Stimulated activated CD8-positive, alpha-beta memory T cell treated with anti-CD3 and anti-CD28 coated beads, Interleukin-7, amount 100 ng/mL, for 48 hours (primary cell): Measurements from ENCODE around the gene ZNF280A.
"Not testable (repeated sequence)": the region's sequence is repeated elsewhere in the genome, so short reads cannot be mapped to it uniquely, and the experiment has no call there.

Experiments
- DNase-seq, 2 donors: peaks; one replicate each; pipeline ENCODE4 v3.0.0-alpha.2; 2020; ENCODE audit warnings: low read depth in 1 of 2; ENCODE audit errors: extremely low read depth in 1 of 2

The ZNF280A gene

DNA sequence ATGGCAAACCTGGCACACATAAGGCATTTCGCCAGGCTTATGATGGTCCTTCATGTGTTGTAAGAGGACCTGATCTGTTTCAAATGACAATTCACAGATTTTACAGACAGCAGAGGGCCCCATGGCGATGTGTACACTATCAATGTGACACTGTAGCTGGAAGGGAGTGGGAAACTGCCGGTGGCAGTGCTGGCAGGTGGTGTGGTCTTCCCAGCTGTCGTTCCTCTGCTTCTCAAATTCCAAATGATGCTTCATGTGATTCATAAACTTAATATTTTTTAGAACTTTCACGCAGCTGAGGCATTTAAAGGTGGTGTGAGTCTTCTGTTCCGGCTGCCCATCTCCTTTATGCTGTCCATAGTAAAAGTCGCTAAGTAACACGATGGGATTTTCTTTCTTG is 5.6 kb downstream of the ZNF280A start:
- DNase-seq, result not testable (repeated sequence)

DNA sequence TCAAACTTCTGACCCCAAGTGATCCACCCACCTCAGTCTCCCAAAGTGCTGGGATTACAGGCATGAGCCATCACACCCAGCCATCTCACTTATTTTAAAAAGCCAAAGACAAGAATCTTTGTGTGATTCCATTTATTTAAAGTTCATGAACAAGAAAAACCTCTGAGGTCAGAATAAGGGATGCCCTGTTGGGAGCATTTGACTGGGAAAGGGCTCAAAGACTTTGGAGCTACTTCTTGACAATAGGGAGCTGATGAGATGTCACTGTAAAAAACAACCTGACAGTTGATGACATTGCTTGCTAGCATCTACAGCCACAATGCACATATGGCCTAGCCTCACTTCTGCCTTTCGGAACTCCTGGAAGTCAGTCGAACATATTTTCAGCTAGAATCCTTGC is 6.5 kb downstream of the ZNF280A start:
- no peak for DNase-seq

DNA sequence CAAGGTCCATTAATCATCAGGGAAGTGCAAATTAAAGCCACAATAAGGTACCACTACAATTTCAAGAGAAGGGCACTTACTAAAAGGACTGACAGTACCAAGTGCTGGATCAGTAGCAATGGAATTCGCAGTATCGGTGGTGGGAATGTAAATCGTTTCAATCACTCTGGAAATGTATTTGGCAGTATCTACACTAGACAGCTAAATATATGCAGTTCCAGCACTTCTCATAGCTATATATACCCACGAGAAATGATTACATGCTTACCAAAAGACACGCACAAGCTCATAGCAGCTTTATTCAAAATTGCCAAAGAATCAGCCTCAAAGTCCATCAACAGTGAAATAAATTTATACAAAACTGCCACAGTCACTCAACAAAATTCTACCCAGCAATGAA is 7.1 kb downstream of the ZNF280A start:
- DNase-seq, result no peak

DNA sequence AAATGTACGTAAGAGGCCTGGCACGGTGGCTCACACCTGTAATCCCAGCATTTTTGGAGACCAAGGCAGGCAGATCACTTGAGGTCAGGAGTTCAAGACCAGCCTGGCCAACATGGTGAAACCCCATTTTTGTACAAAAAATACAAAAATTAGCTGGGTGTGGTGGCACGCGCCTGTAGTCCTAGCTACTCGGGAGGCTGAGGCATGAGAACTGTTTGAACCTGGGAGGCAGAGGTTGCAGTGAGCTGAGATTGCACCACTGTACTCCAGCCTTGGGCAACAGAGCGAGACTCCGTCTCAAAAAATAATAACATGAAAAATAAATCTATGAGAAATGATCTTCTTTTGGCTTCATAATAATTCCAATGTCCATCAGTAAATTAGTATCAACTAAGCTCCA is 9.2 kb downstream of the ZNF280A start:
- not testable (repeated sequence) for DNase-seq

DNA sequence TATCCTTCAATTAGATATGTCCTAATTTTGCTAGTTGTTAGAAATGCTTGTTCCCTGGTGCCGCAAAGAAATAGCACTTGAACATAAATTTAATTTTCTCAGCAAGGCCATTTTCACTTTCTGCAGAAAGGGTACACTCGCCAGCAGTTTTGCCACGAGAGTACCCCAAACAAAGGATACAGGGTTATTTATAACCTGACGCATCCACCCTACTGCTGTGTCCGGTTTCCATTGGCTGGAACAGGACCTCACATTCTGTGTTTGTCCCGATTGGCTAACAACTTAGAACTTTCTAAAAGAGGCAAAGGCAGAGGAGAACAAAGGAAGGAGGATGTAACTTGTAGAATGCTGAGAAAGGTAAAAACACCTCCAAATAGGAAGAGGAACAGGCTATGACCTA is 10.2 kb downstream of the ZNF280A start:
- DNase-seq, result not testable (repeated sequence)

DNA sequence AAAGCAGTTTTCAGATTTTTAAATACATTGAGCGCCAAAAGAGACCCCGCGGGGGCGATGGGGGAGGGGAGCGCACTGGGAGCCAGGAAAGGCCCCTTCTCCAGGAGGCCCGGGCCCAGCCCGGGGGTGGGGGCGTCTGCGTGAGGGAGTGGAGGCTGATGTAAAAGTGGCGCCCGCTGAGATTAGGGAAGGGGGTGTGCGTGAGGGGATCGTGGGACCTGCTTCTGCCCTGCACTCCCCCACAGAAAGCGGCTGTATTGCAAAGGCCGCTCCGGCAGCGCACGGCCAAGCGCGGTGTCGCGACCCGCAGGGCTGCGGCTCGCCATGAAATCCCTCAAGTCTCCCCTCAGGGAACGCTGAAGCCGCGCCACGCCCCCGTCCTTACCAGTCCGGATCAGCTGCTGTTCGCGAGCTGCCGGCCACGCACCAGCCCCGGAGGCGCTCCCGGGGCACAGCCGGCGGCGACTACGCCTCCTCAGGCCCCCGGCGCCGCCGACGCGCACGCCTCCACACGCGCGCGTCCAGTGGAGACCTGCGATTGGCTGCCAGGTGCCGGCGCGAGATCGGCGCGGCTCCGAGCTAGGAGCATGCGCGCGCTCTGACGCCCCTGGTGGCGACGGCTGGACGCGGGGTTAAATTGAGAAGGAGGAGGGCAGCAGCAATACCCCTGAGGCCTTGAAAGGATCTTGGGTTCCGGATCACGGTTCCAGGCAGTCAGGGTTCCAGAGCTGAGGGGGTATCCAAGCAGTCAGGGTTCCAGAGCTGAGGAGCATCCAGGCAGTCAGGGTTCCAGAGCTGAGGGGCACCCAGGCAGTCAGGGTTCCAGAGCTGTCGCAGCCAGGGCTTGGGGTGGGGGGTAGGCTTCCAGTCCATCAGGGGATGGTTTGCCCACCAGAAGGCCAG is 11.5 kb downstream of the ZNF280A start, which contains the start of gene ZNF280B:
Gene ZNF280B (minus strand): TSS at position 469 of the 903 bp plus-strand sequence. CDS start 19,344 bp downstream, outside the sequence.
- peak; percentile 70 to 73 for DNase-seq

DNA sequence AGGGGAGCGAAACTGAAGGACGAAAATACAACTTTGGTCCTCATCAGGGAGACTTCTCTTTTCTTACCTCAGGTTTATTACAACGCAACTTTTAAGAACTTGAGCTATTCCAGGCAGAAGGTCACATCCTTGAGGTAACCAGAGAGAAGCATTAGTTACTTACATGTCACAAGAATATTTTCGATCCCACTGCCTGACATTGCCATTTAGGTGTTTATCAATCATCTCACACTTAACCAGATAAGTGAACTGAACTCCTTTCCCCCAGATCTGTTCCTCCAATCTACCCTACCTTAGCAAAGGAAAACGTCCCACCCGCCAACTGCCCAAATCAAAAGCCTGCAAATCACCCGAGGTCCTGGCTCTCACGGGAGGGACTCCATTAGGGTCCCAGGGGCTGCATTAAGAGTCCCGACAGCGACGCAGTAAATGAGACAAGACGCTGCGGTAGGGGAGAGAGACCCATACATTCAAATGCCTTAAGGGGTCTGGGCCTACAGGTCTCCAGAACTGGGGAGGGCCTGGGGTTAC is 12.3 kb downstream of the ZNF280A start:
- no peak for DNase-seq

DNA sequence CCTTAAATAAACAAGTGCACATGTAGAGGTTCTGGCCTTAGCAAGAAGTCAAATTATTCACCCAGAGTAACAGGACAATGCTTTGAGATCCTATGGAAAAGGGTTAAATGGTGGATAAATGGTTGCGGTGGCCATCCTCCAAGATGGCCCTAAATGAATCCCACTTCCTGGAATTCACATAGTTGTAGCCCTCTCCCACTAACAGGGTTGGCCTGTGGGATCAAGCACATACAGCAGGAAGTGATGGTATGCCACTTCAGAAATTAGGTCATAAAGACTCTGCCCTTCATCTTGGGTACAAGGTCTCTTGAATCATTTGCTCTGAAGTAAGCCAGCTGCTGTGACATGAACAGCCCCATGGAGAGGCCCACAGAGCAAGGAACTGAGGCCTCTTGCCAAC is 13.3 kb downstream of the ZNF280A start:
- DNase-seq, result no peak

DNA sequence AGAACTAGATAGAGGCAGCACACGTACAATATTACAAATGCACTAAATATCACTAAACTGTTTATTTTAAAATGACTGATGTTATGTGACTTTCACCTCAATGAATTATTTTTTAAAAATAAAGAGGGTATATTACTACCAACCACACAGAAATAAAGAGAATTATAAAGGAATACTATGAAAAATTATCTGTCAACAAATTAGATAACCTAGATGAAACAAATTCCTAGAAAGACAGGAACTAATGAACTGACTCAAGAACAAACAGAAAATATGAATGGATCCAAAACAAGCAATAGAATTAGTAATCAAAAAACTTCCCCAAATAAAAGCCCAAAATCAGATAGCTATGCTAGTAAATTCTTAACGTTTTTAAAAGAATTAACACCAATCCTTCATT is 21.8 kb downstream of the ZNF280A start:
- no peak for DNase-seq

DNA sequence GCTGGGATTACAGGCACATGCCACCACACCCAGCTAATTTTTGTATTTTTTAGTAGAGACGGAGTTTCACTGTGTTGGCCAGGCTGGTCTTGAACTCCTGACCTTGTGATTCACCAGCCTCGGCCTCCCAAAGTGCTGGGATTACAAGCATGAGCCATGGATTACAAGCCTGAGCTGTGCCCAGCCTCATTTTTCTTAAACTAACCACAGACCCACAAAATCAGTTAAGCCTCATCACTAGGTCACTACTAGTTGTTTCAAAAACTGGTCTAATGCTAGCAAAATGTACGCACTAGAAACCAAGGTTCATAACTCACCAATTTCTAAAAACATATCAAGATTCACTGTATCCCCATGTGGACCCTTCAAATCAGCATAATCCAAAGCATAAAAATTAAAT is 28.5 kb downstream of the ZNF280A start:
- DNase-seq, result not testable (repeated sequence)

DNA sequence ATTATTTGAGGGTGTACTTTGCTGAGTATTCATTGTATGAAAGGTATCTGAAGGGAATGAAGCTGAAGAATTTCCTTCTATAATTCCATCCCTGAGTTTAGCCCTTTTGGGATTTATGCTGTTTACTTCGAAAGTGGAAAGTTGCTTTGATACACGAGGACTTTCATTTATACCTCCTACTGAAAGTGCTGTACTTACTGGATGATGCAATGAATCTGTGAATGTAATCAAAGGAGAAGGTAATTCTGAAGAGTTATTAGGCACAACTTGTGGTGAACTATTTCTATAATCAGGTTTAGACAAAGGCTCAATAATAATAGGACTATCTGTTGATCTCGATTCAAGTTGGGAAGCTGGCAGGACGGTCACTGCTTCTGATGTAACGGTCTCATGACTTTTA is 31.3 kb downstream of the ZNF280A start:
- no peak for DNase-seq

DNA sequence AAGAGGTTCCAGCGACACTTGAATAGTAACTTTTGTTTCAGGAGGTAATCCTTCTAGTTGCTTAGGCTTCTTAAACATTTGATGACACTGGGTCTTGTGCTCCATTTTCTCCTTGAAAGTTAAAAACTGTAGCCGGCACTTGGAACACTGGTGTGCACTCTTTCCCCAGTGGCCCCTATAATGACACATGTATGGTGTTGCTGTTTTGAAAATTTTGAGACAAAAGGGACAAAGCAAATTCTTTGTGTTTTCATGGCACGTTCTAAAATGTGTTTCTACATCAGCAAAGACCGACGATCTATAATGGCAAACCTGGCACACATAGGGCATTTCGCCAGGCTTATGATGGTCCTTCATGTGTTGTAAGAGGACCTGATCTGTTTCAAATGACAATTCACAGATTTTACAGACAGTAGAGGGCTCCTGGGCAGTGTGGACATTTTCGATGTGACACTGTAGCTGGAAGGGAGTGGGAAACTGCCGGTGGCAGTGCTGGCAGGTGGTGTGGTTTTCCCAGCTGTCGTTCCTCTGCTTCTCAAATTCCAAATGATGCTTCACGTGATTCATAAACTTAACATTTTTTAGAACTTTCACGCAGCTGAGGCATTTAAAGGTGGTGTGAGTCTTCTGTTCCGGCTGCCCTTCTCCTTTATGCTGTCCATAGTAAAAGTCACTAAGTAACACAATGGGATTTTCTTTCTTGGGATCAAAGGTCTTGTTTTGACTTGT is 32.0 kb downstream of the ZNF280A start:
- DNase-seq, result no peak

DNA sequence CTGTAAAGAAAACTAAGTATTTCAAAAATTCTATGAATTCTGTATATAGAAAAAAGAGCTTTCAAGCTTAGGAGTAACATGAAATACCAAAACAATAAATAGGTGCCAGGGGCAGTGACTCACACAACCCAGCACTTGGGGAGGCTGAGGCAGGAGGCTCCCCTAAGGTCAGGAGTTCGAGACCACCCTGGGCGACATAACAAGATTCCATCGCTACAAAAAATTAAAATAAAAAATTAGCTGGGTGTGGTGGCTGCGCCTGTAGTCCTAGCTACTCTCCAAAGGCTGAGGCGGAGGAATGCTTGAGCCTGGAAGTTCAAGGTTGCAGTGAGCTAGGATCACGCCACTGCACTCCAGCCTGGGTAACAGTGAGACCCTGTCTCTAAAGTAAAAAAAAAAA is 33.0 kb downstream of the ZNF280A start:
- DNase-seq, result no peak

DNA sequence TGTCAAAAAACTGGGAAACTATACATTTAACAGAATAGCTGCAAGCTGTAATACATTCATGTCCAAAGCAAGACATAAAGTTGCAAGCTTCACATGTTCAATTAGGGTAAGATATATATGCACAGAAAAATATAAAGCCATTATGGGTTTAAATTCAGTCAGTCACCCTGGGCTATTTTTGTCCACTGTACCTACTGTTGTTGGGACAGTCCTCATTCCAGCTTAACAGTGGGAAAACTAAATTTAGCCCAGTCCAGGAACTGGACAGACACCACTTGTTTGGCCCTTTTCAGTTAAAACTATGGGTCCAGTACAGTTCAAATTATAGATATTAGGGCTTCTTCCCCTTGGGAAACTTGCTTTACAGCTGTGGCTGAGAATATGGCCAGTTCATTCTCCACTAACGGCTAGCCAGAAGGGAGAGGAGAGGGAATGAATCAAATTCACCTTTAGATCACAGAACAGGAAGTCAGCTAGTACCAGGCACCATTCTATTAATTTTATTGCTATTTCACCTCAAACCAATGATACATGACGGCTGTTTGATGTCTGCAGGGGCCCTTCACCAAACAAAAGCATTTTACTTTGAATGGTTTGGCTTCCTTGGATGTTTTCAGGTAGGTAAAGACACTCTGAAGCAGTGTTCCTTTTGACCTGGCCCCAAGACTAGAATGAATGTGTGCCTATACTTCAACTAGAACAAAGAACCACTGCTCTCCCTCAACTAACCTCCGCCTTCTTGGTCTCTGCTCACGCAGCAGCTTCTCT is 33.8 kb downstream of the ZNF280A start:
- DNase-seq, result no peak

DNA sequence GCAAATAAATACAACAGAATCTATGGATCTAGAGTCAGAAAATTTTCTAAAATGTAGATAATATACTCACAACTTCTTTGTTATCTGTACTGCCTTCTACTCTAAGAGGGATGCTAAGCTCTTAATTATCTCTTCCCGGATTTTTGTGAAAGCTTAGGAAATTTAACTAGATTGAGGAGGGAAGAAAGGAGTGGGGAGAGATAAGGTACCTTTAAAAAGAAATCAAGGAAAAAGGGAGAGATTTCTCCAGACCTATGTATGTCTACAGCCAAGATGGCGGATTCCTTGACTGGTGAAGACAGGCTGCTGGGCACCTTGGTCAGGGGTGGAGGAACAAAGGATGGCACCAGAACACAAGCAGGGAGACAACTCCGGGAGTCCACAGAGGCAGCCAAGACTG is 34.5 kb downstream of the ZNF280A start:
- no peak for DNase-seq

DNA sequence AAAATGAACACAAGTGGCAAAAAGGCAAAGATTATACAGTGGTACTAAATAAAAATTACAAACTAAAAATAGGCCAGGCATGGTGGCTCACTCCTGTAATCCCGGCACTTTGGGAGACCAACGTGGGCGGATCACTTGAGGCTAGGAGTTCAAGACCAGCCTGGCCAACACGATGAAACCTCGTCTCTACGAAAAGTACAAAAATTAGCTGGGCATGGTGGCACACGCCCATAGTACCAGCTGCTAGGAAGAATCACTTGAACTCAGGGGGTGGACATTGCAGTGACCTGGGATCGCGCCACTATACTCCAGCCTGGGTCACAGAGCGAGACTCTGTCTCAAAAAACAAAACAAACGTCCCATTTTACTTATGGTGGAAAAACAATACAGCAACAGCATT is 36.0 kb downstream of the ZNF280A start:
- no peak for DNase-seq

DNA sequence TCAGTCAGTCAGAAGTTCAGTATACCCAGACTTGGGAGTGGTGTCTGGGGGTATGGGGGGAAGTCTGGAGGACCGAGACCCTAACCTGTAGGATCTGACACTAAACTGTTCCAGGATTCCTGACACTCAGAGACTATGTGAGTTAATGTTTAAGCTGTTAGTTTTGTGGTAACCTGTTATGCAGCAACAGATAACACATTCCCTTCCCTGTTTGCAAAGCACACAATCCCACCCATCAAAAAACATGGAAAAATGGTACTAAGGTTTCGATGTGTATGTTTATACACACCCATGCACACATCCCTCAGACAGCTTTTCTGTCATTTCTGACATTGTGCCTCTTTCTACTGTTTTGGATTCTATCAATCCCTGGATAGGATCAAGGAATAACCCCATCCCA is 39.1 kb downstream of the ZNF280A start:
- no peak for DNase-seq

DNA sequence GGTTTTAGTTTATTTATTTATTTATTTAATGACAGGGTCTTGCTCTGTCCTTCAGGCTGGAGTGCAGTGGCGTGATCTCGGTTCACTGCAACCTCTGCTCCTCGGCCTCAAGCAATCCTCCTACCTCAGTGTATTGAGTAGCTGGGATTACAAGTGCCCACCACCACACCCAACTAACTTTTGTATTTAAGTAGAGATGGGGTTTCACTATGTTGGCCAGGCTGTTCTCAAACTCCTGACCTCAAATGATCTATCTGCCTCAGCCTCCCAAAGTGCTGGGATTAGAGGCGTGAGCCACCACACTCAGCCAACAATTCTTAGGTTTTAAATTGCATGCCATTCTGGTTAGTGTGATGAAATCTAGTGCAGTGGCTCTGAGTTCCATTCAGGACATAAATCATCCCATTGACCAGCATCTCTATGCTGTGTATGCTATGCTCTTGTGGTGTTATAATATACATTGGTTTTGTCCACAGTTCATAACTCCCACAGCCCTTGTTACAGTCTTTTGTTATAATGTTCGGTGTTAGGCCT is 40.0 kb downstream of the ZNF280A start:
- DNase-seq, result no peak

DNA sequence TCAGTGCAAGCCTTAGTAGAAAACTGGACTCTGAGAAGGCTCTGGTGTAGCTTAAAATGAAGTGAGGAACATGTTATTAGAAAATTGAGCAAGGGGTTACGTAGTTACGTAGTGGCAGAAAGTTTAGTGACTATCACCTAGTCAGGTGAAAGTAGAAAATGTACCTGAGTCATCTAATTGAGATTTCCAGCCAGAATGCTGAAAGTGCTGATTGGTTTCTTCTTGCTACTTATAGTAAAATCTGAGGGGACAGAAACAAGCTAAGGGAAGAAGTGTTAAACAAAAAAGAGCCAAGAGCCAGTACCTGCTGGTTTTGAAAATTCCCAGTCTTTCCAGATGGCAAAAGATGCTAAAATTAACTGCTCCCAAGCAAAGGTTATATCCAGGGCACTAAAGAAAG is 41.0 kb downstream of the ZNF280A start:
- no peak for DNase-seq

DNA sequence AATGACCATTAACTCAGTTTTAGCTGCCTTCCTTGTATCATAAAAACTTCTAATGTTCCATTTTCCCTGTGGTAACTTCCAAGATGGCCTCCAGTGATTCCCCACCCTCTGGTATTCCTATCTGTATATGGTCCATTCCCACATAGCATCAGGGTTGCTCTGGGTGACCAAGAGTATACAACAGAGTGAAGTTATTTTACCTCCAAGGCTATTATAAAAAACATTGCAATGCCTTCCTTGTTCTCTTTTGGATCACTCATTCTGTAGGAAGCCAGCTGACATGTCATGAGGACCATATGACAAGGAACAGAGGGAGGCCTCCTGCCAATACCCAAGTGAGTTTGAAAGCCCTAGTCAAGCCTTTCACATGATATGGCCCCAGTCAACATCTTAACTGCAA is 41.6 kb downstream of the ZNF280A start:
- no peak for DNase-seq

DNA sequence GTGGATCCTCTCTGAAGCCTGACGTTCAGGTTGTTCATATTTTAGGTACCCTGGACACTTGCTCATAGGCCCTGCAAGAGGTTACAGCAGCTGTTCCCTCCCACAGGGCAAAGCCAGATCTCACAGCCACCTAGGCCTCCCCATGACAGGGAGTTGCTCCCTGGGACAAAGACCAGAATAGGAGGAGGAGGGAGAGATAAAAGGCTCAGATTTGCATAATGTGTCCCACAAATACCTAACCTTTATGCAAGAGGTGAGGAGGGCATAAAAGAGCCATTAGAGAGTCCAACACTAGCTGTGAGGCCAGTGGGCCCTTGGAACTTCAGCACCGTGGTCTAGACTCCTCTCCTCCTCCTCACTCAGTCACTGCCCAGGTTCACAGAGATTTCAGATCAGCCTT is 45.3 kb downstream of the ZNF280A start:
- DNase-seq, result no peak
